Hematopoietic multipotent progenitor cell treated with erythropoietin and hydrocortisone succinate and interleukin-3 and kit ligand, for 6 days (in vitro differentiated cells): Measurements from ENCODE around the gene MAPK8IP3.

Experiments
- DNase-seq: peaks from one replicate; pipeline ENCODE4 v3.0.0-alpha.2; 2015

Gene MAPK8IP3

GRCh38 chr16:1776672-1776955, 70.6 kb downstream of the MAPK8IP3 start:
- DNase-seq, result no peak

- DNase-seq, result no peak
Observed at GRCh38 chr16:1776991-1777374, 71.0 kb downstream of the MAPK8IP3 start.

- DNase-seq, result no peak
Observed at GRCh38 chr16:1777375-1778199, 71.6 kb downstream of the MAPK8IP3 start.

- DNase-seq, result no peak
Observed at GRCh38 chr16:1778200-1779179, 72.5 kb downstream of the MAPK8IP3 start.

- no peak for DNase-seq
Observed at GRCh38 chr16:1779234-1779701, 73.3 kb downstream of the MAPK8IP3 start.

GRCh38 chr16:1779741-1780676, 74.0 kb downstream of the MAPK8IP3 start:
- DNase-seq, result no peak

- no peak for DNase-seq
Observed at GRCh38 chr16:1780677-1781072, 74.7 kb downstream of the MAPK8IP3 start.

GRCh38 chr16:1781254-1781653, 75.3 kb downstream of the MAPK8IP3 start:
- no peak for DNase-seq

GRCh38 chr16:1781758-1782407, 75.9 kb downstream of the MAPK8IP3 start:
- DNase-seq, result peak; percentile 51

GRCh38 chr16:1782408-1783264, 76.6 kb downstream of the MAPK8IP3 start, which contains the start of the genes NUBP2 and SPSB3:
NUBP2 (plus strand) TSS chr16:1782960; CDS start chr16:1783021, 61 bp downstream.
SPSB3 (minus strand) TSS chr16:1782571; CDS start chr16:1781483, 1,088 bp downstream.
- DNase-seq, result peak; percentile 100

- DNase-seq, result no peak
Observed at GRCh38 chr16:1784977-1785845, 79.2 kb downstream of the MAPK8IP3 start.

- DNase-seq, result no peak
Observed at GRCh38 chr16:1785846-1786170, 79.8 kb downstream of the MAPK8IP3 start.

GRCh38 chr16:1786242-1787055, 80.5 kb downstream of the MAPK8IP3 start:
- no peak for DNase-seq

- DNase-seq, result no peak
Observed at GRCh38 chr16:1787056-1787321, 81.0 kb downstream of the MAPK8IP3 start.

- DNase-seq, result no peak
Observed at GRCh38 chr16:1787322-1788094, 81.5 kb downstream of the MAPK8IP3 start.

- DNase-seq, result no peak
Observed at GRCh38 chr16:1788095-1788707, 82.2 kb downstream of the MAPK8IP3 start.

GRCh38 chr16:1788708-1789100, 82.7 kb downstream of the MAPK8IP3 start:
- DNase-seq, result no peak

GRCh38 chr16:1789643-1790045, 83.6 kb downstream of the MAPK8IP3 start:
- DNase-seq, result no peak
